Retinal pigment epithelial cell (primary cell): ENCODE results near the gene C20orf96.
"Not testable (repeated sequence)": the region's sequence is repeated elsewhere in the genome, so short reads cannot be mapped to it uniquely, and the experiment has no call there.

Experiments used
- DNase-seq: peaks from one replicate; pipeline ENCODE4 v3.0.0-alpha.2; 2010; ENCODE audit warnings: low read depth
- H3K4me3 ChIP-seq: 2 replicates; pipeline ENCODE4 v1.5.1; 2011; ENCODE audit warnings: mild to moderate bottlenecking, low read length, control low read depth, moderate library complexity
- CTCF ChIP-seq: conservative IDR thresholded peaks from 2 replicates; pipeline ENCODE4 v1.5.1; 2011; ENCODE audit warnings: low read depth, low read length, control low read depth, inconsistent platforms

The C20orf96 gene

GRCh38 chr20:237489-237888 is 53.1 kb downstream of the C20orf96 start:
- no peak for DNase-seq
- no peak for TF ChIP-seq CTCF
- no peak overlapping the region for H3K4me3 ChIP-seq

- no peak for DNase-seq
- no peak overlapping the region for H3K4me3 ChIP-seq
- peak; percentile 54 for TF ChIP-seq CTCF
Observed at GRCh38 chr20:235891-236290, 54.7 kb downstream of the C20orf96 start.

- TF ChIP-seq CTCF: no peak
- no peak for DNase-seq
- H3K4me3 ChIP-seq: no peak overlapping the region
Observed at GRCh38 chr20:227439-228105, 63.0 kb downstream of the C20orf96 start.

GRCh38 chr20:226958-227357 is 63.6 kb downstream of the C20orf96 start, which contains the start of gene DEFB129:
TSS of gene DEFB129 (plus strand) at chr20:227258. CDS start at chr20:227289, 31 bp downstream.
- TF ChIP-seq CTCF: no peak
- DNase-seq: no peak
- no peak within 1 kb of the TSS for H3K4me3 ChIP-seq

GRCh38 chr20:225879-226278 is 64.7 kb downstream of the C20orf96 start:
- not testable (repeated sequence) for H3K4me3 ChIP-seq

GRCh38 chr20:221258-221830 is 69.2 kb downstream of the C20orf96 start:
- no peak for DNase-seq
- TF ChIP-seq CTCF: no peak
- no peak overlapping the region for H3K4me3 ChIP-seq

More at GRCh38 chr20:225879-226278, 64.7 kb downstream of the C20orf96 start:
- DNase-seq: not testable (repeated sequence)
